ENCODE results near the gene TFR2.

DNA sequence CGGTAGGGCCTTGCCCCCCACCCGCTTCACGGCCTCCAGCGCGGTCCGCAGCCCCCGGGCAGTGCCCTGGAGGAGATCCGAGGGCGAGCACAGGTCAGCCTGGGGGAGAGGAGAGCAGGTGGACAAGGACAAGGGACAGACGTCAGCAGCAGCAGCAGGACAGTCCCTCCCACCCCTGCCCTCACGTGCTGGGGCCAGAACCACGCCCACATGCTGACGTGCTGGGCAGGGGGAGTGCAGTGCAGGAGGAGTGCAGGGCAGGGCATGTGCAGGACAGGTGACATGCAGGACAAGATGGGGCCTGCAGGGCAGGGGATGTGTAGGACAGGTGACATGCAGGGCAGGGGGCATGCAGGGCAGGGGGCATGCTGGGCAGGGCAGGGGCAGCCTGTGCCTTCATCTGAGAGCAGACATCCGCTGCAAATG is 66.1 kb downstream of the TFR2 start:
- no peak for TF ChIP-seq POLR2A (IDR thresholded peaks at IDR 0.05; ENCODE audit: low read length)
- no peak for TF ChIP-seq GATA1 (IDR thresholded peaks at IDR 0.05; ENCODE audit: low read depth, low read length)

Data from erythroblast (primary cell).